ENCODE data around the gene SNRPB2.

GRCh38 chr20:16747291-16747811 is 17.5 kb downstream of the SNRPB2 start:
- peak in 2 of 6 experiments; percentile 7 to 11 for TF ChIP-seq CTCF (IDR thresholded peaks at IDR 0.05)
- no peak for TF ChIP-seq POLR2A (IDR thresholded peaks at IDR 0.05)
